Hepatocyte (in vitro differentiated cells): ENCODE data around the gene PRDM15. TPM values are rescaled to one million over a fixed set of nuclear protein-coding genes. Genes with fewer than 3 reads are reported as not detected.

Experiments used
- DNase-seq: peaks from one replicate; pipeline ENCODE4 v3.0.0-alpha.2; 2016; ENCODE audit warnings: low spot score
- H2AFZ ChIP-seq: fragments of 200-600 bp; sonication (generic); 2 replicates; pipeline ENCODE4 v1.6.0; 2016; ENCODE audit warnings: antibody characterized with exemption, mild to moderate bottlenecking
- H3K27ac ChIP-seq: fragments of 200-600 bp; sonication (generic); 2 replicates; pipeline ENCODE4 v1.5.1; 2016; ENCODE audit warnings: mild to moderate bottlenecking
- H3K27me3 ChIP-seq: fragments of 200-600 bp; sonication (generic); 2 replicates; pipeline ENCODE4 v1.6.1; 2016
- H3K36me3 ChIP-seq: fragments of 200-600 bp; sonication (generic); replicated peaks from 2 replicates; pipeline ENCODE4 v1.5.1; 2016; ENCODE audit warnings: low read depth; ENCODE audit not compliant: insufficient read depth
- H3K4me1 ChIP-seq: fragments of 200-600 bp; sonication (generic); 2 replicates; pipeline ENCODE4 v1.5.1; 2016; ENCODE audit warnings: mild to moderate bottlenecking, moderate library complexity; ENCODE audit not compliant: insufficient read depth
- H3K4me2 ChIP-seq: fragments of 200-600 bp; sonication (generic); 2 replicates; pipeline ENCODE4 v1.6.0; 2016
- H3K4me3 ChIP-seq: fragments of 200-600 bp; sonication (generic); 2 replicates; pipeline ENCODE4 v1.5.1; 2016; ENCODE audit warnings: mild to moderate bottlenecking
- H3K79me2 ChIP-seq: fragments of 200-600 bp; sonication (generic); 2 replicates; pipeline ENCODE4 v1.6.0; 2017; ENCODE audit warnings: mild to moderate bottlenecking
- H3K9me2 ChIP-seq: fragments of 200-600 bp; sonication (generic); replicated peaks from 2 replicates; pipeline ENCODE4 v1.6.0; 2017; ENCODE audit warnings: mild to moderate bottlenecking; ENCODE audit not compliant: insufficient read depth
- H3K9me3 ChIP-seq: fragments of 200-600 bp; sonication (generic); 2 replicates; pipeline ENCODE4 v1.5.1; 2016; ENCODE audit warnings: low read depth, mild to moderate bottlenecking
- H4K20me1 ChIP-seq: fragments of 200-600 bp; sonication (generic); 2 replicates; pipeline ENCODE4 v1.6.0; 2016; ENCODE audit warnings: mild to moderate bottlenecking; ENCODE audit not compliant: insufficient read depth, poor library complexity, severe bottlenecking
- EZH2 ChIP-seq: fragments of 200-600 bp; sonication (generic); IDR thresholded peaks from 2 replicates; pipeline ENCODE4 v1.6.1; 2016; ENCODE audit warnings: antibody characterized with exemption, mild to moderate bottlenecking, borderline replicate concordance
- EZH2phosphoT487 ChIP-seq: fragments of 200-600 bp; sonication (generic); IDR thresholded peaks from one replicate; pipeline ENCODE4 v1.6.1; 2018; ENCODE audit warnings: antibody characterized with exemption, mild to moderate bottlenecking, low read depth, moderate library complexity; ENCODE audit not compliant: unreplicated experiment, severe bottlenecking
- WGBS: methylation state at CpG from one replicate; pipeline ENCODE4 v1.1.6; 2016; ENCODE audit warnings: low lambda C conversion rate; ENCODE audit errors: missing lambda C conversion rate; 5-methylcytosine and 5-hydroxymethylcytosine counted together
- polyA plus RNA-seq: library from polyadenylated mRNA; unstranded; fragments of >200 nt; fragmentation: Nextera tagmentation; extraction: Ambion mirVana; gene quantifications from 2 replicates; pipeline ENCODE4 v1.2.1, GENCODE V29; 2016
- total RNA-seq: library from RNA; depleted of rRNA; stranded (reverse); fragments of >200 nt; gene quantifications from 2 replicates; pipeline ENCODE4 v1.2.3, GENCODE V29; 2014
- TF ChIP-seq, protein P1 (sequence below): fragments of 200-600 bp; sonication (generic); IDR thresholded peaks from 2 replicates; pipeline ENCODE4 v1.5.1; 2016; ENCODE audit warnings: antibody characterized with exemption, mild to moderate bottlenecking; ENCODE audit not compliant: poor library complexity

Gene PRDM15
- total and polyA plus RNA-seq, 2 experiments from 2014 or later, result 3.0 to 4.7 TPM

DNA sequence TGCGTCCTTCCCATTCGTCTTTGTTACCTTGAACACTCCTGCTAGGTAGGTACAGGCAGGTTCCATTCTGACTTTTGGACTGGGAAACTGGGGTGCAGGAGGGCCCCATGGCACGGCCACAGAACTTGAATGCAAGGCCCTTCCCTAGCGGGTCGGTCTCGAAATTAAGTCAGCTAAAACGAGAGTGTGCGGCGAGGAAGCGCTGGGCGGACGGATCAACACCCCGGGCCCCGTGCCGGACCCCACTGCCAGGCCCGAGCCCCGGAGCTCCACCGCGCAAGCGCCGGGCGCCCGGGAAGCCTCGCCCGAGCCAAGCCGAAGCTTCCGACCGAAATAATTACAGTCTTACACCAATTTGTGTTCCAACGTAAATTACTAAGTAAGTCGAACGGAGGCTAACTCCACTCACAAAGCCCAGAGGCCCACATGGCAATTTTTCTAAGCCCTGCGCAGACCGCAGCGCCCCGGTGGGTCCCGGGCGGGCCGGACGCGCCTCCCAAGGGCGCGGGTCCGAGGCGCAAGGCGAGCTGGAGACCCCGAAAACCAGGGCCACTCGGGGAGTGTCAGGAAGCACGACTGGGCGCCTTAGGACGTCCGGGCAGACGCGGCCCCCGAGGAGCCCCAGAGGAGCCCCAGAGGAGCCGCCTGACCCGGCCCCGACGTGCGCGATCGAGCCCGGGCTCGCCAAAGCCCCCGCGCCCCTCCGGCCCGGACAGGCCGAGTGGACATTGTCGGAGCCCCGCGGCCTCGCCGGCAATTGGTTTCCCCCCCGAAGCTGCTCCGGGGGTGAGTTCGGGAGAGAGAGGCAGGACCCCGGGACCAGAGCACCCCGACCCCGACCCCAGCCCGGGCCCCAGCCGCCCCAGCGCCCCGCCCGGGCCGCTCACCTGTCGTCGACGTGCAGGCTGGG, 112.9 kb downstream of the PRDM15 start:
- peak; percentile 51 for TF ChIP-seq EZH2phosphoT487
- TF ChIP-seq, protein P1, sequence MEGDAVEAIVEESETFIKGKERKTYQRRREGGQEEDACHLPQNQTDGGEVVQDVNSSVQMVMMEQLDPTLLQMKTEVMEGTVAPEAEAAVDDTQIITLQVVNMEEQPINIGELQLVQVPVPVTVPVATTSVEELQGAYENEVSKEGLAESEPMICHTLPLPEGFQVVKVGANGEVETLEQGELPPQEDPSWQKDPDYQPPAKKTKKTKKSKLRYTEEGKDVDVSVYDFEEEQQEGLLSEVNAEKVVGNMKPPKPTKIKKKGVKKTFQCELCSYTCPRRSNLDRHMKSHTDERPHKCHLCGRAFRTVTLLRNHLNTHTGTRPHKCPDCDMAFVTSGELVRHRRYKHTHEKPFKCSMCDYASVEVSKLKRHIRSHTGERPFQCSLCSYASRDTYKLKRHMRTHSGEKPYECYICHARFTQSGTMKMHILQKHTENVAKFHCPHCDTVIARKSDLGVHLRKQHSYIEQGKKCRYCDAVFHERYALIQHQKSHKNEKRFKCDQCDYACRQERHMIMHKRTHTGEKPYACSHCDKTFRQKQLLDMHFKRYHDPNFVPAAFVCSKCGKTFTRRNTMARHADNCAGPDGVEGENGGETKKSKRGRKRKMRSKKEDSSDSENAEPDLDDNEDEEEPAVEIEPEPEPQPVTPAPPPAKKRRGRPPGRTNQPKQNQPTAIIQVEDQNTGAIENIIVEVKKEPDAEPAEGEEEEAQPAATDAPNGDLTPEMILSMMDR, result no peak
- peak; percentile 84 for TF ChIP-seq EZH2
- peaks cover 27% of the 10 kb centered on the region for H3K27me3 ChIP-seq
- H3K4me2 ChIP-seq, result peak overlapping the region; percentile 70
- peak overlapping the region; percentile 13 for H2AFZ ChIP-seq
- peak overlapping the region; percentile 51 for H3K4me3 ChIP-seq
- H3K79me2 ChIP-seq, result peaks cover 55% of the 10 kb centered on the region
- 6% methylated on average over 66 of the region's 88 CpGs for WGBS
- no peaks in the 10 kb centered on the region for H3K9me2 ChIP-seq
- no peaks in the 10 kb centered on the region for H3K36me3 ChIP-seq
- peak overlapping the region; percentile 94 for H3K27ac ChIP-seq
- H4K20me1 ChIP-seq, result peaks cover 49% of the 10 kb centered on the region
- H3K9me3 ChIP-seq, result no peaks in the 10 kb centered on the region
- H3K4me1 ChIP-seq, result peaks cover 34% of the 10 kb centered on the region
- DNase-seq, result no peak

GRCh38 chr21:41765420-41765821, 113.7 kb downstream of the PRDM15 start:
- peaks cover 63% of the 10 kb centered on the region for H3K79me2 ChIP-seq
- peaks cover 31% of the 10 kb centered on the region for H3K27me3 ChIP-seq
- no peaks in the 10 kb centered on the region for H3K9me3 ChIP-seq
- H3K4me2 ChIP-seq, result peak overlapping the region; percentile 70
- TF ChIP-seq, protein P1, result no peak
- no peak for TF ChIP-seq EZH2
- H3K9me2 ChIP-seq, result no peaks in the 10 kb centered on the region
- WGBS, result 45% methylated on average over 11 of the region's 11 CpGs
- peak overlapping the region; percentile 94 for H3K27ac ChIP-seq
- H3K4me3 ChIP-seq, result peak overlapping the region; percentile 51
- H2AFZ ChIP-seq, result no peak overlapping the region
- DNase-seq, result no peak
- no peaks in the 10 kb centered on the region for H3K36me3 ChIP-seq
- H4K20me1 ChIP-seq, result peaks cover 57% of the 10 kb centered on the region
- peaks cover 36% of the 10 kb centered on the region for H3K4me1 ChIP-seq

GRCh38 chr21:41764558-41765419, 114.4 kb downstream of the PRDM15 start:
- H4K20me1 ChIP-seq, result peaks cover 63% of the 10 kb centered on the region
- H3K4me3 ChIP-seq, result peak overlapping the region; percentile 51
- peaks cover 36% of the 10 kb centered on the region for H3K4me1 ChIP-seq
- peak overlapping the region; percentile 94 for H3K27ac ChIP-seq
- no peak overlapping the region for H2AFZ ChIP-seq
- H3K4me2 ChIP-seq, result peak overlapping the region; percentile 70
- 60% methylated on average over 7 of the region's 7 CpGs for WGBS
- H3K27me3 ChIP-seq, result peaks cover 31% of the 10 kb centered on the region
- no peaks in the 10 kb centered on the region for H3K9me3 ChIP-seq
- DNase-seq, result peak; percentile 46
- H3K36me3 ChIP-seq, result no peaks in the 10 kb centered on the region
- H3K9me2 ChIP-seq, result no peaks in the 10 kb centered on the region
- TF ChIP-seq EZH2, result no peak
- TF ChIP-seq, protein P1, result no peak
- TF ChIP-seq EZH2phosphoT487, result no peak
- H3K79me2 ChIP-seq, result peaks cover 70% of the 10 kb centered on the region
